HCT116 (cell line): ENCODE measurements around the gene CENPF. TPM values are rescaled to one million over a fixed set of nuclear protein-coding genes. Genes with fewer than 3 reads are reported as not detected.

Experiments
- ATAC-seq: fragments of 200-7000 bp; cut with Tn5 transposase; 2 replicates; pipeline ENCODE4 v1.9.1; 2020; ENCODE audit warnings: mild to moderate bottlenecking, moderate library complexity
- BruUV-seq: library from RNA; stranded (reverse); fragments of 400-500 nt; replicated peaks from 2 replicates; lab custom pipeline; 2021; lab: Mats Ljungman, UMichigan
- CTCF ChIA-PET: fragments of 300-600 bp; sonication (Branson Sonifier 250); formaldehyde crosslinking; loops from one replicate; lab custom pipeline; 2021; ENCODE audit warnings: antibody characterized with exemption; lab: Charles Lee
- POLR2A ChIA-PET: fragments of 300-600, 350-600 bp; sonication (Branson Sonifier 250); formaldehyde crosslinking; loops from one replicate; lab custom pipeline; 2021; ENCODE audit warnings: antibody characterized with exemption; lab: Charles Lee
- RAD21 ChIA-PET, 2 experiments: fragments of 300-600 bp; sonication (Branson Sonifier 250); formaldehyde crosslinking; loops; one replicate each; lab custom pipeline; 2023; ENCODE audit warnings: low total read pairs in 2 of 2; ENCODE audit not compliant: uncharacterized antibody in 2 of 2, unreplicated experiment in 2 of 2, low non-redundant PET in 1 of 2; lab: Charles Lee
- DNase-seq: peaks from one replicate; pipeline ENCODE4 v3.0.0-alpha.2; 2010; ENCODE audit warnings: low read depth, low spot score
- H2AFZ ChIP-seq: fragments of 200-600 bp; shearing (Covaris generic), sonication (generic); 2 replicates; pipeline ENCODE4 v1.6.1; 2017; ENCODE audit warnings: low read depth, mixed run types, mixed read lengths, antibody characterized with exemption, low read length; ENCODE audit not compliant: poor library complexity, severe bottlenecking
- H3K27ac ChIP-seq: 2 replicates; pipeline ENCODE4 v1.5.1; 2012; ENCODE audit warnings: low read depth, low read length
- H3K27me3 ChIP-seq: fragments of 200-600 bp; sonication (generic); 2 replicates; pipeline ENCODE4 v1.6.1; 2016; ENCODE audit warnings: mixed run types, low read length, mixed read lengths; ENCODE audit not compliant: insufficient read depth
- H3K36me3 ChIP-seq, 2 experiments: fragments of 200-500 bp in 1 of 2; fragments of 200-600 bp in 1 of 2; sonication (Bioruptor generic) in 1 of 2; sonication (generic) in 1 of 2; 2 replicates each; pipeline versions ENCODE4 v1.5.1 to v1.6.1; 2014 to 2016; ENCODE audit warnings: low read length in 2 of 2, inconsistent platforms in 1 of 2, mixed read lengths in 1 of 2, mixed run types in 1 of 2; ENCODE audit not compliant: insufficient read depth in 2 of 2, control insufficient read depth in 1 of 2
- H3K4me1 ChIP-seq, 2 experiments: fragments of 200-600 bp in 1 of 2; sonication (generic) in 1 of 2; 2 replicates each; pipeline versions ENCODE4 v1.5.1 to v1.6.1; 2012 to 2017; ENCODE audit warnings: low read length in 2 of 2, inconsistent platforms in 1 of 2, mild to moderate bottlenecking in 1 of 2, mixed read lengths in 1 of 2, mixed run types in 1 of 2, moderate library complexity in 1 of 2; ENCODE audit not compliant: insufficient read depth in 2 of 2, control insufficient read depth in 1 of 2
- H3K4me2 ChIP-seq: fragments of 200-600 bp; sonication (generic); 2 replicates; pipeline ENCODE4 v1.6.1; 2017; ENCODE audit warnings: mixed run types, low read length, mixed read lengths
- H3K4me3 ChIP-seq, 2 experiments: fragments of 200-600 bp in 1 of 2; sonication (generic) in 1 of 2; replicated peaks in 1 of 2; 2 replicates each; pipeline ENCODE4 v1.5.1; 2011 to 2016; ENCODE audit warnings: low read length in 2 of 2, control low read depth in 1 of 2, low read depth in 1 of 2, mild to moderate bottlenecking in 1 of 2, mixed read lengths in 1 of 2, mixed run types in 1 of 2
- H3K79me2 ChIP-seq: fragments of 200-600 bp; sonication (generic); 2 replicates; pipeline ENCODE4 v1.6.1; 2017; ENCODE audit warnings: mild to moderate bottlenecking, mixed run types, low read length, moderate library complexity, mixed read lengths; ENCODE audit not compliant: insufficient read depth
- H3K9ac ChIP-seq: fragments of 200-600 bp; sonication (generic); 2 replicates; pipeline ENCODE4 v1.6.1; 2016; ENCODE audit warnings: low read length, mixed read lengths
- H3K9me2 ChIP-seq: fragments of 200-600 bp; sonication (generic), shearing (Covaris generic); 2 replicates; pipeline ENCODE4 v1.6.1; 2017; ENCODE audit warnings: mixed run types, mild to moderate bottlenecking, moderate library complexity; ENCODE audit not compliant: insufficient read depth
- H3K9me3 ChIP-seq, 2 experiments: fragments of 200-500 bp in 1 of 2; fragments of 200-600 bp in 1 of 2; sonication (Bioruptor generic) in 1 of 2; sonication (generic) in 1 of 2; 2 replicates each; pipeline ENCODE4 v1.6.1; 2014 to 2017; ENCODE audit warnings: low read length in 2 of 2, mixed read lengths in 2 of 2, inconsistent platforms in 1 of 2, low read depth in 1 of 2, mild to moderate bottlenecking in 1 of 2, mixed run types in 1 of 2, moderate library complexity in 1 of 2; ENCODE audit not compliant: control insufficient read depth in 1 of 2, insufficient read depth in 1 of 2
- H4K20me1 ChIP-seq: fragments of 200-600 bp; sonication (generic), shearing (Covaris generic); 2 replicates; pipeline ENCODE4 v1.6.1; 2017; ENCODE audit warnings: mixed run types, mild to moderate bottlenecking, moderate library complexity; ENCODE audit not compliant: insufficient read depth
- CBX3 ChIP-seq: IDR thresholded peaks from 2 replicates; pipeline ENCODE4 v1.6.1; 2012; ENCODE audit warnings: low read depth
- CEBPB ChIP-seq: IDR thresholded peaks from 2 replicates; pipeline ENCODE4 v1.6.1; 2012; ENCODE audit warnings: low read depth
- EGR1 ChIP-seq: IDR thresholded peaks from 2 replicates; pipeline ENCODE4 v1.6.1; 2012; ENCODE audit warnings: low read depth
- ELF1 ChIP-seq: IDR thresholded peaks from 2 replicates; pipeline ENCODE4 v1.6.1; 2012; ENCODE audit warnings: low read depth, borderline replicate concordance
- EZH2phosphoT487 ChIP-seq: fragments of 200-600 bp; IDR thresholded peaks from 2 replicates; pipeline ENCODE4 v1.6.1; 2018; ENCODE audit warnings: antibody characterized with exemption, borderline replicate concordance
- FOSL1 ChIP-seq: IDR thresholded peaks from 2 replicates; pipeline ENCODE4 v1.6.1; 2012; ENCODE audit warnings: low read depth
- JUND ChIP-seq: IDR thresholded peaks from 2 replicates; pipeline ENCODE4 v1.6.1; 2012
- POLR2A ChIP-seq: IDR thresholded peaks from 2 replicates; pipeline ENCODE4 v1.7.0; 2011; ENCODE audit warnings: borderline replicate concordance; ENCODE audit not compliant: insufficient read depth, insufficient read length; ENCODE audit errors: extremely low read depth
- RAD21 ChIP-seq: IDR thresholded peaks from 2 replicates; pipeline ENCODE4 v1.6.1; 2012; ENCODE audit warnings: low read depth, mild to moderate bottlenecking
- SP1 ChIP-seq: IDR thresholded peaks from 2 replicates; pipeline ENCODE4 v1.6.1; 2012; ENCODE audit warnings: low read depth
- TCF7L2 ChIP-seq: IDR thresholded peaks from 2 replicates; pipeline ENCODE4 v1.7.0; 2011; ENCODE audit warnings: borderline replicate concordance, inconsistent platforms; ENCODE audit not compliant: insufficient read depth, insufficient read length; ENCODE audit errors: extremely low read depth
- YY1 ChIP-seq: IDR thresholded peaks from 2 replicates; pipeline ENCODE4 v1.6.1; 2011; ENCODE audit warnings: low read length, low read depth, moderate library complexity, mild to moderate bottlenecking; ENCODE audit not compliant: insufficient replicate concordance; ENCODE audit errors: extremely low read depth
- ZFX ChIP-seq: fragments of 450-650 bp; IDR thresholded peaks from 2 replicates; pipeline ENCODE4 v1.6.1; 2017
- ZNF274 ChIP-seq: fragments of 200-500 bp; sonication (Bioruptor generic); IDR thresholded peaks from 2 replicates; pipeline ENCODE4 v1.6.1; 2014; ENCODE audit warnings: mild to moderate bottlenecking, low read depth, low read length, inconsistent platforms
- intact Hi-C: fragments of 100-400 bp; cut with micrococcal nuclease; formaldehyde crosslinking; loops from 2 replicates; pipeline ENCODE4 v1.10.0; 2022
- total RNA-seq: library from RNA; stranded (reverse); gene quantifications from one replicate; pipeline ENCODE4 v1.2.1, GENCODE V29; 2021; ENCODE audit not compliant: unreplicated experiment
- TF ChIP-seq, protein P1 (sequence below), 3 experiments: fragments of 200-600 bp in 1 of 3; sonication (generic) in 1 of 3; IDR thresholded peaks in 2 of 3; conservative IDR thresholded peaks in 1 of 3; 2 replicates each; pipeline ENCODE4 v1.5.1; 2012 to 2017; ENCODE audit warnings: low read depth in 2 of 3, low read length in 2 of 3, antibody characterized with exemption in 1 of 3, borderline replicate concordance in 1 of 3, control low read depth in 1 of 3, mild to moderate bottlenecking in 1 of 3, mixed read lengths in 1 of 3, mixed run types in 1 of 3, moderate library complexity in 1 of 3; ENCODE audit not compliant: insufficient read depth in 1 of 3
- TF ChIP-seq, protein P2 (sequence below): IDR thresholded peaks from 2 replicates; pipeline ENCODE4 v1.6.1; 2012
- TF ChIP-seq, protein P3 (sequence below): IDR thresholded peaks from 2 replicates; pipeline ENCODE4 v1.6.1; 2011; ENCODE audit warnings: mild to moderate bottlenecking, low read length, moderate library complexity; ENCODE audit not compliant: insufficient replicate concordance; ENCODE audit errors: extremely low read depth
- TF ChIP-seq, protein P4 (sequence below): IDR thresholded peaks from 2 replicates; pipeline ENCODE4 v1.6.1; 2012; ENCODE audit warnings: low read depth
- TF ChIP-seq, protein P5 (sequence below): IDR thresholded peaks from 2 replicates; pipeline ENCODE4 v1.6.1; 2012

The CENPF gene
- total RNA-seq, 1 experiment from 2014 or later = 120 TPM

DNA sequence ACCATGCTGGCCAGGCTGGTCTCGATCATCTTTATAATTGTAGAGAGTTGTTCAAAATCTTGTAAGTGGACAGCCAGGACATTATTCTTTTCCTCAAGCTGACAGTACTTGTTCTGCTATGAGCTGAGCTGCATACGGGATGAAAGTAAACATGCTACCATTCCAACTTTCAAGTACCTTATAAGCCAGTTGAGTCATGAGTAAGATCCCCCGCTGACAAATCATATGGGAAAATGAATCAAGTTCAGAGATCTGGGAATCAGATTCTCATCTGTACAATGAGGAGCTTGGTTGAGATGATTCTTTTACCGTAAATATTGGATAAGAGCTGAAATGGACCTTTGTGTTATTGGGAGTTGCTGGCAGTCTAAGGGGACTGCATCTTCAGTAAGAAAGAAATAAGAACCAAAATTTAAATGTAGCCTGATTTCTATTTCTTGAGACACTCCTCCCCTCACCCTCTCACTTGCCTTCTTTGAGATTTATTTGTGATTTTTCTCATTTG, 62.7 kb downstream of the CENPF start:
- BruUV-seq = no TSS peak
- DNase-seq (no peak), ATAC-seq (no peak)
- intact Hi-C loops = no loop called here
- H3K27ac ChIP-seq = no peak overlapping the region
- POLR2A ChIA-PET = no interaction called here
- H3K79me2 ChIP-seq = peaks cover 14% of the 10 kb centered on the region; the same call in 1 of the 2 replicates
- no peaks in the 10 kb centered on the region for H3K27me3 ChIP-seq
- H3K4me1 ChIP-seq = no peaks in the 10 kb centered on the region
- H3K9me2 ChIP-seq = no peaks in the 10 kb centered on the region
- RAD21 ChIA-PET = no interaction called here
- no peak overlapping the region for H3K4me2 ChIP-seq
- CTCF ChIA-PET = no interaction called here
- no peak overlapping the region for H3K9ac ChIP-seq
- no peak overlapping the region for H3K4me3 ChIP-seq
- H3K36me3 ChIP-seq = peaks cover 41 to 42% of the 10 kb centered on the region in 2 experiments
- H3K9me3 ChIP-seq = no peaks in the 10 kb centered on the region
- no peak for TF ChIP-seq JUND
- no peak for TF ChIP-seq ZNF274
- TF ChIP-seq, protein P1, sequence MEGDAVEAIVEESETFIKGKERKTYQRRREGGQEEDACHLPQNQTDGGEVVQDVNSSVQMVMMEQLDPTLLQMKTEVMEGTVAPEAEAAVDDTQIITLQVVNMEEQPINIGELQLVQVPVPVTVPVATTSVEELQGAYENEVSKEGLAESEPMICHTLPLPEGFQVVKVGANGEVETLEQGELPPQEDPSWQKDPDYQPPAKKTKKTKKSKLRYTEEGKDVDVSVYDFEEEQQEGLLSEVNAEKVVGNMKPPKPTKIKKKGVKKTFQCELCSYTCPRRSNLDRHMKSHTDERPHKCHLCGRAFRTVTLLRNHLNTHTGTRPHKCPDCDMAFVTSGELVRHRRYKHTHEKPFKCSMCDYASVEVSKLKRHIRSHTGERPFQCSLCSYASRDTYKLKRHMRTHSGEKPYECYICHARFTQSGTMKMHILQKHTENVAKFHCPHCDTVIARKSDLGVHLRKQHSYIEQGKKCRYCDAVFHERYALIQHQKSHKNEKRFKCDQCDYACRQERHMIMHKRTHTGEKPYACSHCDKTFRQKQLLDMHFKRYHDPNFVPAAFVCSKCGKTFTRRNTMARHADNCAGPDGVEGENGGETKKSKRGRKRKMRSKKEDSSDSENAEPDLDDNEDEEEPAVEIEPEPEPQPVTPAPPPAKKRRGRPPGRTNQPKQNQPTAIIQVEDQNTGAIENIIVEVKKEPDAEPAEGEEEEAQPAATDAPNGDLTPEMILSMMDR (IDR thresholded peaks at IDR 0.05 in 2 of 3, conservative IDR thresholded peaks at IDR 0.05 in 1 of 3; ENCODE audit: borderline replicate concordance in 1 of 3, insufficient read depth in 1 of 3, low read depth in 2 of 3, low read length in 2 of 3) = no peak
- TF ChIP-seq YY1 = no peak
- no peak for TF ChIP-seq FOSL1
- no peak for TF ChIP-seq ZFX
- TF ChIP-seq, protein P2, sequence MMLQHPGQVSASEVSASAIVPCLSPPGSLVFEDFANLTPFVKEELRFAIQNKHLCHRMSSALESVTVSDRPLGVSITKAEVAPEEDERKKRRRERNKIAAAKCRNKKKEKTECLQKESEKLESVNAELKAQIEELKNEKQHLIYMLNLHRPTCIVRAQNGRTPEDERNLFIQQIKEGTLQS = no peak
- TF ChIP-seq, protein P3, sequence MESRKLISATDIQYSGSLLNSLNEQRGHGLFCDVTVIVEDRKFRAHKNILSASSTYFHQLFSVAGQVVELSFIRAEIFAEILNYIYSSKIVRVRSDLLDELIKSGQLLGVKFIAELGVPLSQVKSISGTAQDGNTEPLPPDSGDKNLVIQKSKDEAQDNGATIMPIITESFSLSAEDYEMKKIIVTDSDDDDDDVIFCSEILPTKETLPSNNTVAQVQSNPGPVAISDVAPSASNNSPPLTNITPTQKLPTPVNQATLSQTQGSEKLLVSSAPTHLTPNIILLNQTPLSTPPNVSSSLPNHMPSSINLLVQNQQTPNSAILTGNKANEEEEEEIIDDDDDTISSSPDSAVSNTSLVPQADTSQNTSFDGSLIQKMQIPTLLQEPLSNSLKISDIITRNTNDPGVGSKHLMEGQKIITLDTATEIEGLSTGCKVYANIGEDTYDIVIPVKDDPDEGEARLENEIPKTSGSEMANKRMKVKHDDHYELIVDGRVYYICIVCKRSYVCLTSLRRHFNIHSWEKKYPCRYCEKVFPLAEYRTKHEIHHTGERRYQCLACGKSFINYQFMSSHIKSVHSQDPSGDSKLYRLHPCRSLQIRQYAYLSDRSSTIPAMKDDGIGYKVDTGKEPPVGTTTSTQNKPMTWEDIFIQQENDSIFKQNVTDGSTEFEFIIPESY = no peak
- no peak for TF ChIP-seq POLR2A
- no peak for TF ChIP-seq ELF1
- TF ChIP-seq EZH2phosphoT487 = no peak
- no peak for TF ChIP-seq CEBPB
- no peak for TF ChIP-seq EGR1
- TF ChIP-seq TCF7L2 = no peak
- no peak for TF ChIP-seq SP1
- TF ChIP-seq, protein P4, sequence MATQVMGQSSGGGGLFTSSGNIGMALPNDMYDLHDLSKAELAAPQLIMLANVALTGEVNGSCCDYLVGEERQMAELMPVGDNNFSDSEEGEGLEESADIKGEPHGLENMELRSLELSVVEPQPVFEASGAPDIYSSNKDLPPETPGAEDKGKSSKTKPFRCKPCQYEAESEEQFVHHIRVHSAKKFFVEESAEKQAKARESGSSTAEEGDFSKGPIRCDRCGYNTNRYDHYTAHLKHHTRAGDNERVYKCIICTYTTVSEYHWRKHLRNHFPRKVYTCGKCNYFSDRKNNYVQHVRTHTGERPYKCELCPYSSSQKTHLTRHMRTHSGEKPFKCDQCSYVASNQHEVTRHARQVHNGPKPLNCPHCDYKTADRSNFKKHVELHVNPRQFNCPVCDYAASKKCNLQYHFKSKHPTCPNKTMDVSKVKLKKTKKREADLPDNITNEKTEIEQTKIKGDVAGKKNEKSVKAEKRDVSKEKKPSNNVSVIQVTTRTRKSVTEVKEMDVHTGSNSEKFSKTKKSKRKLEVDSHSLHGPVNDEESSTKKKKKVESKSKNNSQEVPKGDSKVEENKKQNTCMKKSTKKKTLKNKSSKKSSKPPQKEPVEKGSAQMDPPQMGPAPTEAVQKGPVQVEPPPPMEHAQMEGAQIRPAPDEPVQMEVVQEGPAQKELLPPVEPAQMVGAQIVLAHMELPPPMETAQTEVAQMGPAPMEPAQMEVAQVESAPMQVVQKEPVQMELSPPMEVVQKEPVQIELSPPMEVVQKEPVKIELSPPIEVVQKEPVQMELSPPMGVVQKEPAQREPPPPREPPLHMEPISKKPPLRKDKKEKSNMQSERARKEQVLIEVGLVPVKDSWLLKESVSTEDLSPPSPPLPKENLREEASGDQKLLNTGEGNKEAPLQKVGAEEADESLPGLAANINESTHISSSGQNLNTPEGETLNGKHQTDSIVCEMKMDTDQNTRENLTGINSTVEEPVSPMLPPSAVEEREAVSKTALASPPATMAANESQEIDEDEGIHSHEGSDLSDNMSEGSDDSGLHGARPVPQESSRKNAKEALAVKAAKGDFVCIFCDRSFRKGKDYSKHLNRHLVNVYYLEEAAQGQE = no peak
- TF ChIP-seq RAD21 = no peak
- TF ChIP-seq CBX3 = no peak
- TF ChIP-seq, protein P5, sequence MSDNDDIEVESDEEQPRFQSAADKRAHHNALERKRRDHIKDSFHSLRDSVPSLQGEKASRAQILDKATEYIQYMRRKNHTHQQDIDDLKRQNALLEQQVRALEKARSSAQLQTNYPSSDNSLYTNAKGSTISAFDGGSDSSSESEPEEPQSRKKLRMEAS = no peak
- no peak overlapping the region for H2AFZ ChIP-seq
- H4K20me1 ChIP-seq = no peaks in the 10 kb centered on the region
